Panc1 (cell line): Measurements from ENCODE around the gene OSGIN1.

Experiments
- POLR2AphosphoS5 ChIP-seq: IDR thresholded peaks from 2 replicates; pipeline ENCODE4 v1.6.1; 2012; ENCODE audit warnings: mild to moderate bottlenecking, low read depth, low read length, moderate library complexity
- REST ChIP-seq, 2 experiments: IDR thresholded peaks; 2 replicates each; pipeline ENCODE4 v1.6.1; 2011 to 2012; ENCODE audit warnings: low read depth in 2 of 2, control low read depth in 1 of 2, low read length in 1 of 2, mild to moderate bottlenecking in 1 of 2, moderate library complexity in 1 of 2; ENCODE audit not compliant: insufficient read depth in 1 of 2
- SIN3A ChIP-seq: IDR thresholded peaks from 2 replicates; pipeline ENCODE4 v1.6.1; 2012; ENCODE audit warnings: low read depth, mild to moderate bottlenecking, low read length, moderate library complexity, borderline replicate concordance; ENCODE audit not compliant: insufficient read depth
- TCF7L2 ChIP-seq: IDR thresholded peaks from 2 replicates; pipeline ENCODE4 v1.6.1; 2011; ENCODE audit warnings: mild to moderate bottlenecking, low read depth, low read length, inconsistent platforms
- TF ChIP-seq, protein P1 (sequence below): fragments of 450-650 bp; IDR thresholded peaks from 2 replicates; pipeline ENCODE4 v1.5.1; 2017; ENCODE audit warnings: mild to moderate bottlenecking

- TF ChIP-seq, protein P1, sequence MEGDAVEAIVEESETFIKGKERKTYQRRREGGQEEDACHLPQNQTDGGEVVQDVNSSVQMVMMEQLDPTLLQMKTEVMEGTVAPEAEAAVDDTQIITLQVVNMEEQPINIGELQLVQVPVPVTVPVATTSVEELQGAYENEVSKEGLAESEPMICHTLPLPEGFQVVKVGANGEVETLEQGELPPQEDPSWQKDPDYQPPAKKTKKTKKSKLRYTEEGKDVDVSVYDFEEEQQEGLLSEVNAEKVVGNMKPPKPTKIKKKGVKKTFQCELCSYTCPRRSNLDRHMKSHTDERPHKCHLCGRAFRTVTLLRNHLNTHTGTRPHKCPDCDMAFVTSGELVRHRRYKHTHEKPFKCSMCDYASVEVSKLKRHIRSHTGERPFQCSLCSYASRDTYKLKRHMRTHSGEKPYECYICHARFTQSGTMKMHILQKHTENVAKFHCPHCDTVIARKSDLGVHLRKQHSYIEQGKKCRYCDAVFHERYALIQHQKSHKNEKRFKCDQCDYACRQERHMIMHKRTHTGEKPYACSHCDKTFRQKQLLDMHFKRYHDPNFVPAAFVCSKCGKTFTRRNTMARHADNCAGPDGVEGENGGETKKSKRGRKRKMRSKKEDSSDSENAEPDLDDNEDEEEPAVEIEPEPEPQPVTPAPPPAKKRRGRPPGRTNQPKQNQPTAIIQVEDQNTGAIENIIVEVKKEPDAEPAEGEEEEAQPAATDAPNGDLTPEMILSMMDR, result no peak
- TF ChIP-seq TCF7L2 (no peak), REST (IDR thresholded peaks at IDR 0.05; ENCODE audit: insufficient read depth in 1 of 2, low read depth in 2 of 2, low read length in 1 of 2) (no peak), POLR2AphosphoS5 (no peak), SIN3A (no peak)
These were observed 13.7 kb upstream of the OSGIN1 start for GRCh38 chr16:83939266-83939855.
